Activated T-cell treated with anti-CD3 and anti-CD28 coated beads, Interleukin-2, amount 50 U/mL, for 72 hours (primary cell): Measurements from ENCODE around the gene GSTP1. TPM values are rescaled to one million over a fixed set of nuclear protein-coding genes. Genes with fewer than 3 reads are reported as not detected.
A peak's percentile ranks its signal among the peaks of the same experiment; 100 is the strongest.
"Not testable (repeated sequence)": the region's sequence is repeated elsewhere in the genome, so short reads cannot be mapped to it uniquely, and the experiment has no call there.

Experiments
- ATAC-seq, 2 donors: fragments of 150-1000 bp; cut with Tn5 transposase; replicated peaks in 1 of 2; 2 replicates each; pipeline ENCODE4 v1.10.0; 2021; ENCODE audit warnings: moderate library complexity in 2 of 2, mild to moderate bottlenecking in 1 of 2
- DNase-seq, 2 donors: peaks; one replicate each; pipeline ENCODE4 v3.0.0; 2021 to 2022; ENCODE audit warnings: mixed read lengths in 1 of 2
- H3K27ac Mint-ChIP-seq: one replicate; pipeline ENCODE4 v1.8.0; 2022; ENCODE audit warnings: mild to moderate bottlenecking, moderate library complexity, mixed read lengths
- H3K27me3 Mint-ChIP-seq: one replicate; pipeline ENCODE4 v1.8.0; 2022; ENCODE audit warnings: low read depth, mixed read lengths
- H3K36me3 Mint-ChIP-seq, 2 donors: one replicate each; pipeline ENCODE4 v1.8.0; 2022; ENCODE audit warnings: mixed read lengths in 2 of 2, mild to moderate bottlenecking in 1 of 2; ENCODE audit not compliant: insufficient read depth in 2 of 2
- H3K4me1 Mint-ChIP-seq: one replicate; pipeline ENCODE4 v1.8.0; 2022; ENCODE audit warnings: low read depth, mixed read lengths
- H3K4me3 Mint-ChIP-seq, 2 donors: one replicate each; pipeline ENCODE4 v1.8.0; 2022; ENCODE audit warnings: mild to moderate bottlenecking in 2 of 2, mixed read lengths in 2 of 2, moderate library complexity in 2 of 2
- H3K9me3 Mint-ChIP-seq, 2 donors: one replicate each; pipeline ENCODE4 v1.8.0; 2022; ENCODE audit warnings: mixed read lengths in 2 of 2
- total RNA-seq, 2 donors: library from RNA; stranded (reverse); gene quantifications; one replicate each; pipeline ENCODE4 v1.2.3, GENCODE V29; 2022

Gene GSTP1
- total RNA-seq, result 100 to 1,000 TPM; 199 to 215 TPM

- peak; percentile 94 to 96 for ATAC-seq
- peaks cover 15 to 20% of the 10 kb centered on the region in 2 donors for H3K36me3 Mint-ChIP-seq
- H3K27ac Mint-ChIP-seq, result peak within 1 kb of the TSS; percentile 26
- peak; percentile 87 to 88 for DNase-seq
- H3K4me1 Mint-ChIP-seq, result peaks cover 58% of the 10 kb centered on the region
- H3K9me3 Mint-ChIP-seq, result peaks cover 1 to 8% of the 10 kb centered on the region in 2 donors
- peak within 1 kb of the TSS; percentile 88 to 96 for H3K4me3 Mint-ChIP-seq
- H3K27me3 Mint-ChIP-seq, result peaks cover 30% of the 10 kb centered on the region
Observed at GRCh38 chr11:67583247-67584204, at the start of gene GSTP1. Gene GSTP1, plus strand, starts transcription at chr11:67583812. Its CDS starts 32 bp downstream, at chr11:67583844.

DNA sequence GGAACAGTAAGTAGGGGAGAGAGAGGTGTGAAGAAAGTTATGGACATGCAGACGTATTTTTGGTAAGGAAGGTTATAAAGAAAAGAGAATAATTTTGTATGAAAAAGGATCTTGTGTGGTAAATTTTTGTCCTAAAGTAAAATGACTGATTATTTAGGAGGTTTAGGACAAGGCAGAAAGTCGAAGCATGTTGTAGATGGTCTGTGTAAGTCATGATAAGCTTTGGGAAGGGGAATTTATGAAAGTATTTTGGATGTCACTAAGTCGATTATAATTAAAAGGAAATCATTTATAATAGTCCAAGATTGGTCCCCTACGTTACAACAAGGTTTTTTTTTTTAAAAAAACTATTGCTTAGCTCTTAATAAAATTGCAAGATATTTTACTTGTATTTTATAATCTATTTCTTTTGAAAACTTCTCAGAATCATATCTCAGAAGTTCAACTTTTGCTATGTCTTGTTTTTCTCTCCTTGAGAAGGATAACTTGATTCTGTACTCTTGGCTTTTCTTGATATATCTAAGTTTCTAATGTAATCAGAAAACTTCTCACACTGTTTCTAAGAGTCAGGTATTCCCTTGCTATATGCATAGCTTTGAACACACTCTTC is 49.4 kb upstream of the GSTP1 start:
- Mint-ChIP-seq H3K9me3 (peaks cover 6 to 7% of the 10 kb centered on the region in 2 donors), H3K4me1 (no peaks in the 10 kb centered on the region), H3K4me3 (no peak overlapping the region), H3K27ac (no peak overlapping the region), H3K36me3 (peaks cover 3 to 13% of the 10 kb centered on the region in 2 donors), H3K27me3 (peaks cover 4% of the 10 kb centered on the region)
- no peak for ATAC-seq
- no peak for DNase-seq

GRCh38 chr11:67535561-67535960 is 48.1 kb upstream of the GSTP1 start:
- no peak for DNase-seq
- no peak overlapping the region for H3K4me3 Mint-ChIP-seq
- no peak overlapping the region for H3K27ac Mint-ChIP-seq
- no peaks in the 10 kb centered on the region for H3K27me3 Mint-ChIP-seq
- H3K9me3 Mint-ChIP-seq, result peaks cover 4 to 7% of the 10 kb centered on the region in 2 donors
- H3K4me1 Mint-ChIP-seq, result no peaks in the 10 kb centered on the region
- peaks cover 3 to 13% of the 10 kb centered on the region in 2 donors for H3K36me3 Mint-ChIP-seq
- no peak for ATAC-seq

GRCh38 chr11:67538306-67538705 is 45.3 kb upstream of the GSTP1 start:
- H3K27ac Mint-ChIP-seq, result no peak overlapping the region
- no peaks in the 10 kb centered on the region for H3K27me3 Mint-ChIP-seq
- no peaks in the 10 kb centered on the region for H3K4me1 Mint-ChIP-seq
- H3K9me3 Mint-ChIP-seq, result peaks cover 4 to 6% of the 10 kb centered on the region in 2 donors
- peaks cover 3 to 13% of the 10 kb centered on the region in 2 donors for H3K36me3 Mint-ChIP-seq
- no peak overlapping the region for H3K4me3 Mint-ChIP-seq
- DNase-seq, result no peak
- ATAC-seq, result no peak

DNA sequence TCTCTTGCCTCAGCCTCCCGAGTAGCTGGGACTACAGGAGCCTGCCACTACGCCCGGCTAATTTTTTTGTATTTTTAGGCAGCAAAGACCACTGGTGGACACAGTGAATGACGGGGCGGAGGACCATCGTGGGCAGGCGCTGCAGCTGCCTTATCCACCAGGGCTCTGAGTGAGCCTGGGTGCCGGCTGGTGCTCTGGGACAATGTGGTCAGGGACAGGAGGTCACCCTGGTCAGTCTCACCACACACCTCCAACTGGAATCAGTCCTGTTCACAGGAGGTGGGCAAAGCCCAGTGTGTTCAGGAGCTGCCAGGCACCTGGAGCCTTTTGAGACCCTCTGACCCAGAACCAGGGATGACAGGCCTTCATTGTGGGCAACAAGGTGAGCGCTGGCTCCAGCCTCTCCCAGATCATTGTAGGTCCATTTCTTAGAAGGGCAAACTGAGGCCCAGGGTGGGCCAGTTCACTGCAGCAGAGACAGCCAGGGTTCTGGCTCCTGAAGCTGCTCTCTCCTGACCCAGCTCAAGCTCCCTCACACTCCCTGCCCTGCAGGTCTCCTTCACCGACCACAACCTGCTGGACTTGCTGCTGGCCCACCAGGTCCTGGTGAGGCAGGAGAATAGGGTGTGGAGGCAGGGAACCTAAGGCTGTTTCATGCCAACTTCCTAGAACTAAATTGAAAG is 44.6 kb upstream of the GSTP1 start:
- ATAC-seq, result no peak
- Mint-ChIP-seq H3K4me3 (no peak overlapping the region), H3K9me3 (peaks cover 1 to 2% of the 10 kb centered on the region in 2 donors), H3K27ac (no peak overlapping the region), H3K27me3 (no peaks in the 10 kb centered on the region), H3K36me3 (peaks cover 2 to 9% of the 10 kb centered on the region in 2 donors), H3K4me1 (no peaks in the 10 kb centered on the region)
- DNase-seq, result no peak

DNA sequence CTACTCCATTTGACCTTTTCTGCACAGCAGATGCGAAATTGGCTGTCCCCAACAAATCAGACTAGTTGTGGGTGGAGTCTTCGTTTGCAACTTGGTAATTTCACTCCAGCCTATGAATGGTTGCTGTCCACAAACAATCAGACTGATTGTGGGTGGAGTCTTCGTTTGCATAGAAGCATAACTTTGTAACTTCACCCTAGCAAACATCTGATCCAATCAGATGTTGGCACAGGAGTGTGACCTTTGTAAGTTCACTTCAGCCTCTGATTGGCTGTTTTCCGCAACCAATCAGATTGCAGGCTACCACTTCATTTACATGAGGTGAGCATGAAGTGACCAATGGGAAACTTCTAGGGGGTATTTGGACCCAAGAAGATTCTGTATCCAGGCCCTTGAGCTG is 44.1 kb upstream of the GSTP1 start:
- no peaks in the 10 kb centered on the region for H3K27me3 Mint-ChIP-seq
- H3K36me3 Mint-ChIP-seq, result peaks cover 0 to 4% of the 10 kb centered on the region in 2 donors
- ATAC-seq (no peak), DNase-seq (no peak)
- H3K9me3 Mint-ChIP-seq, result no peaks in the 10 kb centered on the region
- no peaks in the 10 kb centered on the region for H3K4me1 Mint-ChIP-seq
- no peak overlapping the region for H3K4me3 Mint-ChIP-seq
- H3K27ac Mint-ChIP-seq, result no peak overlapping the region

- no peak overlapping the region for H3K4me3 Mint-ChIP-seq
Observed at GRCh38 chr11:67541198-67541597, 42.4 kb upstream of the GSTP1 start.

GRCh38 chr11:67542169-67542568 is 41.4 kb upstream of the GSTP1 start:
- ATAC-seq (no peak), DNase-seq (no peak)
- Mint-ChIP-seq H3K36me3 (no peaks in the 10 kb centered on the region), H3K9me3 (no peaks in the 10 kb centered on the region), H3K4me1 (no peaks in the 10 kb centered on the region), H3K27ac (no peak overlapping the region), H3K4me3 (no peak overlapping the region), H3K27me3 (peaks cover 5% of the 10 kb centered on the region)

More at GRCh38 chr11:67541198-67541597, 42.4 kb upstream of the GSTP1 start:
- no peaks in the 10 kb centered on the region for H3K4me1 Mint-ChIP-seq
- no peaks in the 10 kb centered on the region for H3K36me3 Mint-ChIP-seq
- H3K9me3 Mint-ChIP-seq, result no peaks in the 10 kb centered on the region
- H3K27ac Mint-ChIP-seq, result no peak overlapping the region
- DNase-seq, result no peak
- no peak for ATAC-seq
- H3K27me3 Mint-ChIP-seq, result no peaks in the 10 kb centered on the region

DNA sequence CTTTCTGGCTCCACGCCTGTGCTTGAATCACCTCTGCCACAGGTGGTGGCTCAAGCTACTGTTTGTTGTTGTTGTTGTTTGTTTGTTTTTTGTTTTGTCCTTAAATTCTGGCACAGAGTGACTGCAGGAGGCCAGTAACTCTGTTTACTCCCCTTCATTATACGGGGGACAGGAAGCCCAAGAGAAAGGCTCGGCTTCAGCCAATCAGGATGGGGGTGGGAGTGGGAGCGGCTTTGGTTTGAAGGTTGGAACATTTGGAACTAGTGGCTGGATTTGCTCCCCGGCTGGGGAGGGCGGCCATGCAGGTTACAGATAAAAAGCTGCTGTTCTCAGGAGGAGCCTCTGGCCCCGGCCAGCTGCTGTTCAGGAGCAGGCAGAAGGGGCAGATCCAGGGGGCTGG is 40.6 kb upstream of the GSTP1 start:
- no peaks in the 10 kb centered on the region for H3K9me3 Mint-ChIP-seq
- DNase-seq (no peak), ATAC-seq (no peak)
- peaks cover 5% of the 10 kb centered on the region for H3K27me3 Mint-ChIP-seq
- no peaks in the 10 kb centered on the region for H3K36me3 Mint-ChIP-seq
- no peak overlapping the region for H3K27ac Mint-ChIP-seq
- no peak overlapping the region for H3K4me3 Mint-ChIP-seq
- no peaks in the 10 kb centered on the region for H3K4me1 Mint-ChIP-seq

DNA sequence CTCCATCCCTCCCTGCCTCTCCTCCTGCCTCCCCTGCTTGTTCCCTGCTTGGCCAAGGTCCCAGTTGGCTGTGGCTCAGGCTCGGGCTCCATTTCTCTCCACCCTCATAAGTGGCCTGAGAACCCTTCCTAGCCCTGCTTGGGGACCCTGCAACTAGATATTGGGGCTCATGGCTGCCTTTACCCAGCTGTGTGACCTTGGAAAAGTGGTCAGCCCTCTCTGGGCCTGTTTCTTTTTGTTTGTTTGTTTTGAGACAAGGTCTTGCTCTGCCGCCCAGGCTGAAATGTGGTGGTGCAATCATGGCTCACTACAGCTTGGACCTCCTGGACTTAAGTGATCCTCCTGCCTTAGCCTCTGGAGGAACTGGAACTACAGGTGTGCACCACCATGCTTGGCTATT is 40.0 kb upstream of the GSTP1 start:
- Mint-ChIP-seq H3K27ac (no peak overlapping the region), H3K4me1 (no peaks in the 10 kb centered on the region), H3K4me3 (no peak overlapping the region), H3K27me3 (peaks cover 5% of the 10 kb centered on the region), H3K9me3 (no peaks in the 10 kb centered on the region), H3K36me3 (no peaks in the 10 kb centered on the region)
- DNase-seq (no peak), ATAC-seq (no peak)

- no peak for ATAC-seq
- no peak overlapping the region for H3K4me3 Mint-ChIP-seq
- no peak overlapping the region for H3K27ac Mint-ChIP-seq
- H3K4me1 Mint-ChIP-seq, result no peaks in the 10 kb centered on the region
- peaks cover 5% of the 10 kb centered on the region for H3K27me3 Mint-ChIP-seq
- H3K9me3 Mint-ChIP-seq, result no peaks in the 10 kb centered on the region
- no peaks in the 10 kb centered on the region for H3K36me3 Mint-ChIP-seq
- no peak for DNase-seq
Observed at GRCh38 chr11:67544616-67545242, 38.9 kb upstream of the GSTP1 start.

- Mint-ChIP-seq H3K27me3 (peaks cover 5% of the 10 kb centered on the region), H3K36me3 (no peaks in the 10 kb centered on the region), H3K9me3 (no peaks in the 10 kb centered on the region), H3K4me3 (no peak overlapping the region), H3K27ac (no peak overlapping the region), H3K4me1 (no peaks in the 10 kb centered on the region)
- DNase-seq (no peak), ATAC-seq (no peak)
Observed at GRCh38 chr11:67545280-67545679, 38.3 kb upstream of the GSTP1 start.

DNA sequence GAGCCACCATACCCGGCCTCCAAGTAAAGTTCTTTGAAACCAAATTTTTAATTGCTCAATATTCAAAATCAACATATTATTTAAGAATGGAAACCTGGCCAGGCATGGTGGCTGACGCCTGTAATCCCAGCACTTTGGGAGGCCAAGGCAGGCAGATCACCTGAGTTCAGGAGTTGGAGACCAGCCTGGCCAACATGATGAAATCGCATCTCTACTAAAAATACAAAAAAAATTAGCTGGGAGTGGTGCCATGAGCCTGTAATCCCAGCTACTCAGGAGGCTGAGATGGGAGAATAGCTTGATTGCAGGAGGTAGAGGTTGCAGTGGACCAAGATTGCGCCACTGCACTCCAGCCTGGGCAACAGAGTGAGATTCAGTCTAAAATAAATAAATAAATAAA is 35.5 kb upstream of the GSTP1 start:
- not testable (repeated sequence) for H3K4me1 Mint-ChIP-seq, ATAC-seq, H3K4me3 Mint-ChIP-seq, H3K27me3 Mint-ChIP-seq, DNase-seq, H3K36me3 Mint-ChIP-seq, H3K27ac Mint-ChIP-seq, H3K9me3 Mint-ChIP-seq
